Measurements from ENCODE around the gene PLCD3. TPM values are rescaled to one million over a fixed set of nuclear protein-coding genes. Genes with fewer than 3 reads are reported as not detected.
A peak's percentile ranks its signal among the peaks of the same experiment; 100 is the strongest.

Gene PLCD3
- polyA plus RNA-seq, 3 donors = 16.7 to 33.8 (median 29.1) TPM

DNA sequence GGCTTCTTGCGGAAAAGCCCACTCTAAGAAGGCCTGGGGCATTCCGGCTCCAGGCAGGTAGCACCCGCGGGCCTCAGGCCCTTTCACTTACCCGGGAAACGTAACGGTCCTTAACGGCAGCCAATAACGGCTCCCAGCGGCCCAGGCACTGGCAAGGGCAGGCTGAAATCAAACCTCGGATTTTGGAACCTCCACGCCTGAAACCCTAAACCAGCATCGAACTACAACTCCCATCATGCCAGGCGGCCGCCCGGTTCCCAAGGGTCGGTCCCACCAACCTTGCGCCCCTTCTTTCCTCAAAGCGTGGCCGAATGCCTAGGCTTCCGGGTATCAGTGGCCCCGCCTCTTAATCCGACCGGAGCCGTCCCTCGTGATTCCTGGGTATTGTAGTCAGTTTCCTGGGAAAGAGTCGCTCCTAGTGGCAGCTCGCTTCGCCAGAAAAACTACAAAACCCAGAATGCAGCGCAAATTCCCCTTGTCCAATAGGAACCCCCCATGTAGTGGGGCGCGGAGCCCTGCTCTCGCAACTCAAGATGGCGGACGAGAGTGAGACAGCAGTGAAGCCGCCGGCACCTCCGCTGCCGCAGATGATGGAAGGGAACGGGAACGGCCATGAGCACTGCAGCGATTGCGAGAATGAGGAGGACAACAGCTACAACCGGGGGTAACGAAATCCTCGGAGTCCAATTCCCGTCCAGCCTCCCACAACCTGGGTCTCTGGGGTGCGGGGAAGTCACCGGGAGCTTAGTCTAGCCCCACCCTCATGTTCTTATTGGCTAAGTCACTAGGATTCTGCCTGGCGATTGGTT lies 71.3 kb downstream of the PLCD3 start, which contains the start of gene NMT1:
NMT1 (plus strand) TSS at position 521 of the 809 bp plus-strand sequence; CDS start at position 534, 13 bp downstream.
- peak; percentile 97 to 100 (median 99) for DNase-seq (ENCODE audit: extremely low read depth in 1 of 11, low read depth in 9 of 11, low spot score in 4 of 11)

DNA sequence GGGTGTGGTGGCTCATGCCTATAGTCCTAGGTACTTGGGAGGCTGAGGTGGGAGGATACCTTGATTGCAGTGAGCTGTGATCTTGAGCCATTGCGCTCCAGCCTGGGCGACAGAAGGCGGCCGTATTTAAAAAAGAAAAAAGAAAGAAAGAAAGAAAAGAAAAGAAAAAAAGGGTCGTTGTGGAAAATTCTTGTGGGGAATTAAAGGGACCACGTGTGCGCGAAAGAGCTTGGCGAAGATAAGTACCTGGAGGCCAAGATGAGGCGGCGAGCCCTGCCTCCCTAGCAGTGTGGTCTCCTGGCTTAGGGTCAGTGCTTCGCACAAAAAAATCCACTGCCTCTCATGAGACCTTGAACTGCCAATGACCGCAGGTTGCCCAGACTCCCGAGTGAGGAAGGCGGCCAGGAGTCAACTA lies 71.9 kb downstream of the PLCD3 start:
- DNase-seq (ENCODE audit: extremely low read depth in 1 of 11, low read depth in 9 of 11, low spot score in 4 of 11) = peak in 1 of 11 donors; percentile 14

Other genes starting within 250 kb of the PLCD3 start
- 100 to 1,000 TPM in 2 of 3 donors, 10 to 100 TPM in 1; 94.0 to 129 (median 113) TPM for gene EFTUD2, start 233.1 kb downstream of the PLCD3 start, polyA plus RNA-seq (ENCODE audit: insufficient read length in 3 of 3)
- 1 to 10 TPM in 1 of 3 donors, under 1 TPM in 2; 0.35 to 3.6 (median 0.81) TPM for gene GFAP, start 217.0 kb downstream of the PLCD3 start, polyA plus RNA-seq (ENCODE audit: insufficient read length in 3 of 3)
- gene KIF18B, start 184.7 kb downstream of the PLCD3 start, polyA plus RNA-seq (ENCODE audit: insufficient read length in 3 of 3) = 10 to 100 TPM; 12.0 to 16.9 (median 15.8) TPM
- 1 to 10 TPM; 1.7 to 3.6 (median 3.2) TPM for gene C1QL1, start 164.2 kb downstream of the PLCD3 start, polyA plus RNA-seq (ENCODE audit: insufficient read length in 3 of 3)
- 10 to 100 TPM; 47.9 to 56.6 (median 54.1) TPM for gene DCAKD, start 80.9 kb downstream of the PLCD3 start, polyA plus RNA-seq (ENCODE audit: insufficient read length in 3 of 3)
- 10 to 100 TPM; 67.7 to 82.3 (median 70.9) TPM for gene NMT1, start 71.2 kb downstream of the PLCD3 start, polyA plus RNA-seq (ENCODE audit: insufficient read length in 3 of 3)
- 10 to 100 TPM in 2 of 3 donors, 1 to 10 TPM in 1; 9.0 to 18.5 (median 11.0) TPM for gene ACBD4, start 3.2 kb upstream of the PLCD3 start, polyA plus RNA-seq (ENCODE audit: insufficient read length in 3 of 3)
- gene HEXIM1, start 16.0 kb upstream of the PLCD3 start, polyA plus RNA-seq (ENCODE audit: insufficient read length in 3 of 3) = 10 to 100 TPM; 37.1 to 44.9 (median 44.4) TPM
- 10 to 100 TPM in 2 of 3 donors, 1 to 10 TPM in 1; 9.3 to 16.8 (median 14.3) TPM for gene HEXIM2, start 29.4 kb upstream of the PLCD3 start, polyA plus RNA-seq (ENCODE audit: insufficient read length in 3 of 3)
- gene FMNL1, start 89.4 kb upstream of the PLCD3 start, polyA plus RNA-seq (ENCODE audit: insufficient read length in 3 of 3) = 10 to 100 TPM in 1 of 3 donors, 1 to 10 TPM in 2; 4.7 to 11.5 (median 6.5) TPM
- gene SPATA32, start 129.6 kb upstream of the PLCD3 start, polyA plus RNA-seq (ENCODE audit: insufficient read length in 3 of 3) = under 1 TPM; 0.20 to 0.42 (median 0.22) TPM
- gene MAP3K14, start 184.5 kb upstream of the PLCD3 start, polyA plus RNA-seq (ENCODE audit: insufficient read length in 3 of 3) = 1 to 10 TPM; 4.5 to 7.7 (median 5.1) TPM

Data from renal cortex interstitium (tissue), 11 donors.